ENCODE results near the gene GPRC5B.

DNA sequence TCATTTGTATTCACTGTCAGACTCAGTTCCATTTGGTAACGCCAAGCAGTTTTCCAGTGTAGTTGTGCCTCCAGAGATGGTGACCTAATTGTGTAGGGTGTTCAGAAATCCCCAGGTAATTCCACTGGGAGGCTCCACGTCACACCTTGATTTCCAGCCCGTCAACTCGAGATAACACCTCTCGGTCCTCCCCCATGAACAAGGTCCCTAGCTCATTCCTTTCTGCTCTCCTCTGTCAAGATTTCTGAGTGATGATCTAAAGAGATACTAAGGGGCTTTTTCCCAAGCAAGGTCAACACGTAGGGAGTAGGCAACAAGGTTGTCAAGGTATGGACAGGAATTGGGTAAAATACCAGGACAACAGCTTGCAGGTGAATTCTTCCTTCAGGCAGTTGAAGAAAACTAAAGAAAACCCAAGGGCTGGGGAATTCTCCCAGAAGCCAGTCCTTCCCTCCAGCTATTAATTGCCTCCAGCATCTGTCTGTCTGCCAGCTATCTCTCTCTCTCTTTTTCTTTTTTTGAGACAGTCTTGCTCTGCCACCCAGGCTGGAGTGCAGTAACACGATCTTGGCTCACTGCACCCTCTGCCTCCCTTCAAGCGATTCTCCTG is 31.4 kb downstream of the GPRC5B start:
- TF ChIP-seq, protein P1, sequence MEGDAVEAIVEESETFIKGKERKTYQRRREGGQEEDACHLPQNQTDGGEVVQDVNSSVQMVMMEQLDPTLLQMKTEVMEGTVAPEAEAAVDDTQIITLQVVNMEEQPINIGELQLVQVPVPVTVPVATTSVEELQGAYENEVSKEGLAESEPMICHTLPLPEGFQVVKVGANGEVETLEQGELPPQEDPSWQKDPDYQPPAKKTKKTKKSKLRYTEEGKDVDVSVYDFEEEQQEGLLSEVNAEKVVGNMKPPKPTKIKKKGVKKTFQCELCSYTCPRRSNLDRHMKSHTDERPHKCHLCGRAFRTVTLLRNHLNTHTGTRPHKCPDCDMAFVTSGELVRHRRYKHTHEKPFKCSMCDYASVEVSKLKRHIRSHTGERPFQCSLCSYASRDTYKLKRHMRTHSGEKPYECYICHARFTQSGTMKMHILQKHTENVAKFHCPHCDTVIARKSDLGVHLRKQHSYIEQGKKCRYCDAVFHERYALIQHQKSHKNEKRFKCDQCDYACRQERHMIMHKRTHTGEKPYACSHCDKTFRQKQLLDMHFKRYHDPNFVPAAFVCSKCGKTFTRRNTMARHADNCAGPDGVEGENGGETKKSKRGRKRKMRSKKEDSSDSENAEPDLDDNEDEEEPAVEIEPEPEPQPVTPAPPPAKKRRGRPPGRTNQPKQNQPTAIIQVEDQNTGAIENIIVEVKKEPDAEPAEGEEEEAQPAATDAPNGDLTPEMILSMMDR (IDR thresholded peaks at IDR 0.05): no peak
- no peak for TF ChIP-seq POLR2A (IDR thresholded peaks at IDR 0.05)
